Activated gamma-delta T cell (primary cell): Measurements from ENCODE around the gene RHBDD1.

Experiments used
- DNase-seq: peaks from one replicate; lab custom pipeline; 2025; lab: John Stamatoyannopoulos, UW

RHBDD1 gene

GRCh38 chr2:226916669-226917068 lies 80.8 kb downstream of the RHBDD1 start:
- DNase-seq = no peak

GRCh38 chr2:226932443-226932842 lies 96.6 kb downstream of the RHBDD1 start:
- DNase-seq = no peak

- no peak for DNase-seq
Observed at GRCh38 chr2:226934546-226935201, 98.8 kb downstream of the RHBDD1 start.

- no peak for DNase-seq
Observed at GRCh38 chr2:226943862-226944620, 108.2 kb downstream of the RHBDD1 start.

- DNase-seq = no peak
Observed at GRCh38 chr2:226953206-226953605, 117.4 kb downstream of the RHBDD1 start.

GRCh38 chr2:226953826-226954225 lies 118.0 kb downstream of the RHBDD1 start:
- DNase-seq = no peak

GRCh38 chr2:226956659-226957058 lies 120.8 kb downstream of the RHBDD1 start:
- DNase-seq = no peak

GRCh38 chr2:226959418-226959817 lies 123.6 kb downstream of the RHBDD1 start:
- DNase-seq = no peak

GRCh38 chr2:226962176-226962773 lies 126.4 kb downstream of the RHBDD1 start:
- no peak for DNase-seq

GRCh38 chr2:226963528-226963927 lies 127.7 kb downstream of the RHBDD1 start:
- no peak for DNase-seq

- DNase-seq = no peak
Observed at GRCh38 chr2:226965376-226965775, 129.5 kb downstream of the RHBDD1 start.

GRCh38 chr2:226969417-226970080 lies 133.7 kb downstream of the RHBDD1 start:
- no peak for DNase-seq

GRCh38 chr2:226970362-226970761 lies 134.5 kb downstream of the RHBDD1 start:
- DNase-seq = no peak

GRCh38 chr2:226971084-226971483 lies 135.2 kb downstream of the RHBDD1 start:
- DNase-seq = no peak

GRCh38 chr2:226971770-226972169 lies 135.9 kb downstream of the RHBDD1 start:
- DNase-seq = no peak

GRCh38 chr2:226973816-226974215 lies 138.0 kb downstream of the RHBDD1 start:
- no peak for DNase-seq

- no peak for DNase-seq
Observed at GRCh38 chr2:226977775-226978190, 141.9 kb downstream of the RHBDD1 start.

GRCh38 chr2:226978300-226978699 lies 142.4 kb downstream of the RHBDD1 start:
- DNase-seq = no peak

GRCh38 chr2:226979004-226979403 lies 143.2 kb downstream of the RHBDD1 start:
- no peak for DNase-seq

- DNase-seq = no peak
Observed at GRCh38 chr2:226981791-226982326, 146.0 kb downstream of the RHBDD1 start.

GRCh38 chr2:226983895-226984749 lies 148.3 kb downstream of the RHBDD1 start:
- no peak for DNase-seq
